DMS153 treated with DMSO at 0.1 percent for 48 hours (cell line): ENCODE data around the gene CERS5.

ENCODE experiments used
- DNase-seq: peaks from one replicate; lab custom pipeline; 2025; ENCODE audit not compliant: unreplicated experiment; lab: John Stamatoyannopoulos, UW

CERS5 gene

GRCh38 chr12:50082644-50083043, 84.5 kb downstream of the CERS5 start:
- DNase-seq = no peak

- no peak for DNase-seq
These were observed 85.9 kb downstream of the CERS5 start for GRCh38 chr12:50081096-50081808.

- DNase-seq = no peak
These were observed 87.4 kb downstream of the CERS5 start for GRCh38 chr12:50079771-50080170.
